Osteocyte (in vitro differentiated cells): ENCODE measurements around the gene PTGS2. TPM values are rescaled to one million over a fixed set of nuclear protein-coding genes. Genes with fewer than 3 reads are reported as not detected.
A peak's percentile ranks its signal among the peaks of the same experiment; 100 is the strongest.
"Not testable (repeated sequence)": the region's sequence is repeated elsewhere in the genome, so short reads cannot be mapped to it uniquely, and the experiment has no call there.

Experiments
- DNase-seq: peaks from one replicate; pipeline ENCODE4 v3.0.0; 2021; ENCODE audit warnings: mixed read lengths; ENCODE audit not compliant: unreplicated experiment; ENCODE audit errors: extremely low spot score
- H3K27ac Mint-ChIP-seq: one replicate; pipeline ENCODE4 v1.8.0; 2021; ENCODE audit warnings: mild to moderate bottlenecking, mixed read lengths; ENCODE audit not compliant: unreplicated experiment
- H3K27me3 Mint-ChIP-seq: one replicate; pipeline ENCODE4 v1.8.0; 2021; ENCODE audit warnings: mixed read lengths; ENCODE audit not compliant: unreplicated experiment
- H3K36me3 Mint-ChIP-seq: one replicate; pipeline ENCODE4 v1.8.0; 2021; ENCODE audit warnings: mixed read lengths; ENCODE audit not compliant: unreplicated experiment
- H3K4me1 Mint-ChIP-seq: one replicate; pipeline ENCODE4 v1.8.0; 2021; ENCODE audit warnings: mixed read lengths; ENCODE audit not compliant: unreplicated experiment
- H3K4me3 Mint-ChIP-seq: one replicate; pipeline ENCODE4 v1.8.0; 2021; ENCODE audit warnings: mild to moderate bottlenecking, moderate library complexity, mixed read lengths; ENCODE audit not compliant: unreplicated experiment
- H3K9me3 Mint-ChIP-seq: one replicate; pipeline ENCODE4 v1.8.0; 2021; ENCODE audit warnings: mixed read lengths; ENCODE audit not compliant: unreplicated experiment
- CTCF ChIP-seq: fragments of 200-600 bp; sonication (generic); IDR thresholded peaks from 2 replicates; pipeline ENCODE4 v1.5.0; 2021; ENCODE audit warnings: antibody characterized with exemption, mild to moderate bottlenecking, moderate library complexity
- total RNA-seq: library from RNA; stranded (reverse); gene quantifications from 2 replicates; pipeline ENCODE4 v1.2.1, GENCODE V29; 2021

PTGS2 gene
- total RNA-seq, 1 donor from 2014 or later: 4.3 TPM

DNA sequence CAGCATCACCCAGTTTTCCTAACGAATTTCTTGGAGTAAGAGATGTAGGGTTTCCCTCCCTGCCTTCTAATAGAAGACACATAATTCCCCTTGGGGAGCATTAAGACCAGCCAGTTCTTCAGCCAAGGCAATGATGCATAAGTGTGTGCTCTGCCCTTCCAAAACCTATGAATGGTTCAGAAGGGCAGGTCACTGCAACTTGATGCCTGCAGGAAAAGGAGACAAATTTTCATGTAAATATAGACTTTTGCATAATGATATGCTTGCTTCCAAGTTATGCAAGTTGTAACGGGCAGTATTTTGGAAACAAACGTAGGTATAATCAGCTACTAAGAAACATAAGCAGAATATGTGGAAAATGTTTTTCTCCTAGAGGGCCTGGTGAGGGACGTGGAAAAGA, 31.6 kb downstream of the PTGS2 start:
- H3K4me1 Mint-ChIP-seq: no peaks in the 10 kb centered on the region
- H3K36me3 Mint-ChIP-seq: no peaks in the 10 kb centered on the region
- H3K4me3 Mint-ChIP-seq: no peak overlapping the region
- no peak for DNase-seq
- no peaks in the 10 kb centered on the region for H3K9me3 Mint-ChIP-seq
- no peaks in the 10 kb centered on the region for H3K27me3 Mint-ChIP-seq
- TF ChIP-seq CTCF: no peak
- no peak overlapping the region for H3K27ac Mint-ChIP-seq

DNA sequence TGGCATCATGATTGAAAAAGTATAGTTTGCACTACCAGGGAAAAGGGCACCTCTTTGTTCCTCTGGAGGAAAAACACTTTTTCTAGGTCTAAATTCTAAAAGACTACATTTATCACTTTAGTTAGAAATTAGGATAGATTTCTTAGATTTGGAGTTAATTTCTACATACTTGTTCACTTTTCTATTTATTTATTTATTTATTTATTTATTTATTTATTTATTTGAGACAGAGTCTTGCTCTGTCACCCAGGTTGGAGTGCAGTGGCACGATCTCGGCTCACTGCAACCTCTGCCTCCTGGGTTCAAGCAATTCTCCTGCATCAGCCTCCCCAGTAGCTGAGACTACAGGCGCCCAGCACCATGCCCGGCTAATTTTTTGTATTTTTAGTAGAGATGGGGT, 32.2 kb downstream of the PTGS2 start:
- H3K4me3 Mint-ChIP-seq, H3K27me3 Mint-ChIP-seq, H3K4me1 Mint-ChIP-seq, H3K36me3 Mint-ChIP-seq, H3K9me3 Mint-ChIP-seq, H3K27ac Mint-ChIP-seq, DNase-seq: not testable (repeated sequence)

DNA sequence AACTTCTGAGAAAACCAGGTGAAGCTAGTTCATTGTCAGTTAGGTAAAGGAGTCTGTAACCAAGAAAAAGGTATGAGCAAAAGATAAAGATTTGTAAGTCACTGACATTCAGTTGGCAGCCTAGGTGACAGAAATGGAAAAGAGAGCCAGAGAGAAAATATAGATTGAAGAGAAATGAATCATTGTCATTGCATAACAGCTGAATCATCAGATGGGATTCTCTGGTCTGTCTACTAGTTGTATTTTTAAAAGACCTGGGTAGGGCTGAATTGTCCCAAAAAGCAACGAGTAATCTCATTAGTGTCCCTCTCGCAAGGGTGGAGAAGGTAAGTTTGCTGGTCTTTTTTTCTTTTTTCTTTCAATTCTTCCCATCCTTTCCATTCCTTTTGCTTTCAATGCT, 36.6 kb downstream of the PTGS2 start:
- DNase-seq: no peak
- no peaks in the 10 kb centered on the region for H3K36me3 Mint-ChIP-seq
- H3K4me3 Mint-ChIP-seq: no peak overlapping the region
- no peaks in the 10 kb centered on the region for H3K9me3 Mint-ChIP-seq
- TF ChIP-seq CTCF: no peak
- no peaks in the 10 kb centered on the region for H3K27me3 Mint-ChIP-seq
- H3K27ac Mint-ChIP-seq: no peak overlapping the region
- H3K4me1 Mint-ChIP-seq: no peaks in the 10 kb centered on the region

DNA sequence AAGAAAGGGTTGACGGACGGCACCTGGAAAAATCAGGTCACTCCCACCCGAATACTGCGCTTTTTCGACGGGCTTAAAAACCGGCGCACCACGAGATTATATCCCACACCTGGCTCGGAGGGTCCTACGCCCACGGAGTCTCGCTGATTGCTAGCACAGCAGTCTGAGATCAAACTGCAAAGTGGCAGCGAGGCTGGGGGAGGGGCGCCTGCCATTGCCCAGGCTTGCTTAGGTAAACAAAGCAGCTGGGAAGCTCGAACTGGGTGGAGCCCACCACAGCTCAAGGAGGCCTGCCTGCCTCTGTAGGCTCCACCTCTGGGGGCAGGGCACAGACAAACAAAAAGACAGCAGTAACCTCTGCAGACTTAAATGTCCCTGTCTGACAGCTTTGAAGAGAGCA, 42.7 kb downstream of the PTGS2 start:
- DNase-seq, H3K4me1 Mint-ChIP-seq, H3K9me3 Mint-ChIP-seq, H3K27me3 Mint-ChIP-seq, H3K36me3 Mint-ChIP-seq, H3K27ac Mint-ChIP-seq: not testable (repeated sequence)
- H3K4me3 Mint-ChIP-seq: peak overlapping the region; percentile 62

GRCh38 chr1:186636786-186637185, 43.4 kb downstream of the PTGS2 start:
- Mint-ChIP-seq H3K27me3 (no peaks in the 10 kb centered on the region), H3K4me3 (peak overlapping the region; percentile 62), H3K4me1 (peaks cover 6% of the 10 kb centered on the region), H3K27ac (no peak overlapping the region), H3K9me3 (no peaks in the 10 kb centered on the region), H3K36me3 (no peaks in the 10 kb centered on the region)
- DNase-seq: no peak
- TF ChIP-seq CTCF: no peak

GRCh38 chr1:186634511-186634910, 45.7 kb downstream of the PTGS2 start:
- Mint-ChIP-seq H3K27ac (no peak overlapping the region), H3K9me3 (no peaks in the 10 kb centered on the region), H3K4me1 (peaks cover 6% of the 10 kb centered on the region), H3K27me3 (no peaks in the 10 kb centered on the region), H3K4me3 (no peak overlapping the region), H3K36me3 (no peaks in the 10 kb centered on the region)
- TF ChIP-seq CTCF: no peak
- no peak for DNase-seq
